B cell (primary cell): ENCODE results near the gene LNP1. TPM values are rescaled to one million over a fixed set of nuclear protein-coding genes. Genes with fewer than 3 reads are reported as not detected.
A peak's percentile ranks its signal among the peaks of the same experiment; 100 is the strongest.

Source experiments
- ATAC-seq: fragments of 200-7000 bp; cut with Tn5 transposase; one replicate; pipeline ENCODE4 v1.10.0; 2021; ENCODE audit warnings: low read depth, mild to moderate bottlenecking, moderate number of reproducible peaks, moderate library complexity
- CTCF ChIA-PET: fragments of 350-600 bp; sonication (Branson Sonifier 250); formaldehyde crosslinking; loops from one replicate; lab custom pipeline; 2021; ENCODE audit warnings: antibody characterized with exemption, inconsistent platforms; lab: Charles Lee
- POLR2A ChIA-PET: fragments of 350-600 bp; sonication (Branson Sonifier 250); formaldehyde crosslinking; loops from one replicate; lab custom pipeline; 2021; ENCODE audit warnings: antibody characterized with exemption; lab: Charles Lee
- DNase-seq: peaks from one replicate; pipeline ENCODE4 v3.0.0; 2013
- H2AFZ ChIP-seq: 2 replicates; pipeline ENCODE4 v1.6.1; 2012; ENCODE audit warnings: mild to moderate bottlenecking, low read depth, low read length; ENCODE audit not compliant: insufficient read depth, poor library complexity, severe bottlenecking
- H3K27ac ChIP-seq, 2 donors: 1 replicate in 1 of 2; 2 replicates in 1 of 2; pipeline ENCODE4 v1.5.1; 2012 to 2013; ENCODE audit warnings: low read length in 2 of 2, mild to moderate bottlenecking in 2 of 2, moderate library complexity in 1 of 2
- H3K27me3 ChIP-seq, 4 experiments: fragments of 200-600 bp in 1 of 4; sonication (generic) in 1 of 4; replicated peaks in 1 of 4; 1 replicate in 2 of 4; 2 replicates in 2 of 4; pipeline versions ENCODE4 v1.6.1 to v1.7.0; 2013 to 2016; ENCODE audit warnings: low read length in 3 of 4, mild to moderate bottlenecking in 2 of 4, mixed read lengths in 1 of 4, moderate library complexity in 1 of 4; ENCODE audit not compliant: insufficient read depth in 4 of 4, control insufficient read depth in 3 of 4; ENCODE audit errors: control extremely low read depth in 1 of 4
- H3K36me3 ChIP-seq, 2 experiments: replicated peaks in 1 of 2; 1 replicate in 1 of 2; 2 replicates in 1 of 2; pipeline versions ENCODE4 v1.6.1 to v1.7.1; 2013; ENCODE audit warnings: low read length in 1 of 2; ENCODE audit not compliant: insufficient read depth in 2 of 2, control insufficient read depth in 1 of 2; ENCODE audit errors: control extremely low read depth in 1 of 2, extremely low read depth in 1 of 2
- H3K4me1 ChIP-seq, 2 donors: fragments of 200-600 bp in 1 of 2; sonication (generic) in 1 of 2; 1 replicate in 1 of 2; 2 replicates in 1 of 2; pipeline versions ENCODE4 v1.5.1 to v1.6.1; 2013 to 2017; ENCODE audit warnings: low read length in 2 of 2; ENCODE audit not compliant: control insufficient read depth in 2 of 2, insufficient read depth in 2 of 2
- H3K4me2 ChIP-seq: replicated peaks from 2 replicates; pipeline ENCODE3; 2012; ENCODE audit warnings: mild to moderate bottlenecking, low read depth, low read length; ENCODE audit not compliant: poor library complexity, severe bottlenecking
- H3K4me3 ChIP-seq, 5 experiments: fragments of 200-600 bp in 1 of 5; sonication (generic) in 1 of 5; 1 replicate in 3 of 5; 2 replicates in 2 of 5; pipeline versions ENCODE4 v1.5.1 to v1.7.0; 2011 to 2016; ENCODE audit warnings: low read length in 4 of 5, mild to moderate bottlenecking in 4 of 5, low read depth in 2 of 5, control low read depth in 1 of 5, moderate library complexity in 1 of 5; ENCODE audit not compliant: insufficient read depth in 1 of 5; ENCODE audit errors: control extremely low read depth in 1 of 5, extremely low read depth in 1 of 5
- H3K79me2 ChIP-seq: fragments of 200-600 bp; sonication (generic); one replicate; pipeline ENCODE4 v1.6.0; 2016; ENCODE audit warnings: low read length; ENCODE audit not compliant: control insufficient read depth, insufficient read depth
- H3K9ac ChIP-seq: fragments of 200-600 bp; sonication (generic); 2 replicates; pipeline ENCODE4 v1.6.1; 2017; ENCODE audit warnings: mild to moderate bottlenecking, low read length, moderate library complexity
- H3K9me3 ChIP-seq, 3 donors: one replicate each; pipeline versions ENCODE4 v1.6.1 to v1.7.1; 2013; ENCODE audit warnings: low read length in 2 of 3; ENCODE audit not compliant: control insufficient read depth in 2 of 3, insufficient read depth in 1 of 3; ENCODE audit errors: control extremely low read depth in 1 of 3
- H4K20me1 ChIP-seq: 2 replicates; pipeline ENCODE4 v1.6.0; 2012; ENCODE audit warnings: mild to moderate bottlenecking, low read length; ENCODE audit not compliant: insufficient read depth, control insufficient read depth, poor library complexity, severe bottlenecking
- H3K27ac Mint-ChIP-seq: one replicate; pipeline ENCODE4 v1.8.0; 2021; ENCODE audit warnings: mixed read lengths
- H3K27me3 Mint-ChIP-seq: one replicate; pipeline ENCODE4 v1.8.0; 2021; ENCODE audit warnings: mixed read lengths
- H3K4me1 Mint-ChIP-seq: one replicate; pipeline ENCODE4 v1.8.0; 2021; ENCODE audit warnings: mixed read lengths
- H3K4me3 Mint-ChIP-seq: one replicate; pipeline ENCODE4 v1.8.0; 2021; ENCODE audit warnings: mixed read lengths
- H3K9me3 Mint-ChIP-seq: one replicate; pipeline ENCODE4 v1.8.0; 2022; ENCODE audit warnings: mixed read lengths; ENCODE audit not compliant: insufficient read depth
- EZH2 ChIP-seq: IDR thresholded peaks from 2 replicates; pipeline ENCODE4 v1.6.1; 2012; ENCODE audit warnings: borderline replicate concordance, low read depth, mild to moderate bottlenecking, moderate library complexity, low read length; ENCODE audit not compliant: insufficient read depth, poor library complexity, severe bottlenecking
- WGBS: methylation state at CpG from one replicate; pipeline ENCODE4 v1.1.5; 2013; ENCODE audit warnings: missing lambda C conversion rate; ENCODE audit not compliant: insufficient coverage; 5-methylcytosine and 5-hydroxymethylcytosine counted together
- intact Hi-C: fragments of 100-400 bp; cut with micrococcal nuclease; formaldehyde crosslinking; loops from one replicate; pipeline ENCODE4 v1.10.0; 2022
- polyA plus RNA-seq: library from polyadenylated mRNA; depleted of rRNA; stranded (reverse); fragments of >200 nt; gene quantifications from 2 replicates; pipeline ENCODE4 v1.2.3, GENCODE V29; 2012
- total RNA-seq, 2 donors: library from RNA; stranded (reverse); fragments of 120-200 nt in 1 of 2; gene quantifications; 1 replicate in 1 of 2; 2 replicates in 1 of 2; pipeline versions ENCODE4 v1.2.3 to v1.2.4, GENCODE V29; 2013 to 2022
- TF ChIP-seq, protein P1 (sequence below): fragments of 200-600 bp; IDR thresholded peaks from one replicate; pipeline ENCODE4 v1.8.0; 2022; ENCODE audit warnings: antibody characterized with exemption, mild to moderate bottlenecking

LNP1 gene
- total and polyA plus RNA-seq, 2 donors (not counting 1 experiment from before 2014, with no cell fraction given) = 0.39 to 1.9 TPM

DNA sequence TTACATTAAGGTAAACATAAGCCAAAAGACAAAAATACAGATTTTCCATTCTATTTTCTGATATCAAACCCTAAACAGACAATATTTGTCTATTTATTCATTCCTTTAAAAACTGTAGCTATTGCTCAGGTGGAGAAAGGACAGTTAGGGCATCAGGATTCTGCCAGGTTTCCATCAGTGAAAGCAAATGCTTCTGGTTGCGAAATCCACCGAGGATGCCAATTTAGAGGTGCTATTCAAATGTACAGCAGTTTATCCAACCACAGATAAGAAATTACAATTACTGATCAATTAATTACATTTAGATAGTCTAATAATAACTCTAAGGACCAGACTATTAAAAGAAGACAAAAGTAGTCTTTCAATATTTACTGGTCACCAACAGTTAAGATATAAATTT lies 4.4 kb upstream of the LNP1 start:
- DNase-seq (no peak), ATAC-seq (no peak)
- peaks cover 0 to 2% of the 10 kb centered on the region in 2 experiments for H3K36me3 ChIP-seq
- no peak overlapping the region for H3K27ac ChIP-seq
- ChIA-PET POLR2A (no interaction called here), CTCF (no interaction called here)
- WGBS = no CpG with 5 or more reads among the region's 2 CpGs
- TF ChIP-seq EZH2 = no peak
- TF ChIP-seq, protein P1, sequence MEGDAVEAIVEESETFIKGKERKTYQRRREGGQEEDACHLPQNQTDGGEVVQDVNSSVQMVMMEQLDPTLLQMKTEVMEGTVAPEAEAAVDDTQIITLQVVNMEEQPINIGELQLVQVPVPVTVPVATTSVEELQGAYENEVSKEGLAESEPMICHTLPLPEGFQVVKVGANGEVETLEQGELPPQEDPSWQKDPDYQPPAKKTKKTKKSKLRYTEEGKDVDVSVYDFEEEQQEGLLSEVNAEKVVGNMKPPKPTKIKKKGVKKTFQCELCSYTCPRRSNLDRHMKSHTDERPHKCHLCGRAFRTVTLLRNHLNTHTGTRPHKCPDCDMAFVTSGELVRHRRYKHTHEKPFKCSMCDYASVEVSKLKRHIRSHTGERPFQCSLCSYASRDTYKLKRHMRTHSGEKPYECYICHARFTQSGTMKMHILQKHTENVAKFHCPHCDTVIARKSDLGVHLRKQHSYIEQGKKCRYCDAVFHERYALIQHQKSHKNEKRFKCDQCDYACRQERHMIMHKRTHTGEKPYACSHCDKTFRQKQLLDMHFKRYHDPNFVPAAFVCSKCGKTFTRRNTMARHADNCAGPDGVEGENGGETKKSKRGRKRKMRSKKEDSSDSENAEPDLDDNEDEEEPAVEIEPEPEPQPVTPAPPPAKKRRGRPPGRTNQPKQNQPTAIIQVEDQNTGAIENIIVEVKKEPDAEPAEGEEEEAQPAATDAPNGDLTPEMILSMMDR = no peak
- no peak overlapping the region for H3K4me3 ChIP-seq
- intact Hi-C loops = no loop called here
- H3K27me3 ChIP-seq = no peaks in the 10 kb centered on the region
- Mint-ChIP-seq H3K27ac (no peak overlapping the region), H3K9me3 (no peaks in the 10 kb centered on the region), H3K27me3 (no peaks in the 10 kb centered on the region), H3K4me1 (peaks cover 44% of the 10 kb centered on the region), H3K4me3 (no peak overlapping the region)
- no peak overlapping the region for H3K9ac ChIP-seq
- peaks cover 48% of the 10 kb centered on the region for H4K20me1 ChIP-seq
- no peaks in the 10 kb centered on the region for H3K9me3 ChIP-seq
- peaks cover 12 to 14% of the 10 kb centered on the region in 2 donors for H3K4me1 ChIP-seq
- H2AFZ ChIP-seq = no peak overlapping the region
- peaks cover 91% of the 10 kb centered on the region for H3K79me2 ChIP-seq
- H3K4me2 ChIP-seq = no peak overlapping the region

GRCh38 chr3:100399341-100400071 lies 1.8 kb upstream of the LNP1 start:
- no peak for DNase-seq

More at GRCh38 chr3:100399341-100400071, 1.8 kb upstream of the LNP1 start:
- ChIA-PET POLR2A (no interaction called here), CTCF (interaction anchor here (1.0 kb wide), 1 partner anchor 65 kb away, joined by 3 read pairs; the partner anchor contains the start of gene NIT2)
- Histone ChIP-seq H3K4me3 (peak overlapping the region; percentile 56 to 95 (median 86)), H3K4me2 (peak overlapping the region; percentile 87), H3K27me3 (no peaks in the 10 kb centered on the region), H4K20me1 (peaks cover 23% of the 10 kb centered on the region), H3K9ac (no peak overlapping the region), H3K36me3 (peaks cover 0 to 2% of the 10 kb centered on the region in 2 experiments), H3K9me3 (no peaks in the 10 kb centered on the region), H3K79me2 (peaks cover 77% of the 10 kb centered on the region), H3K27ac (no peak overlapping the region), H2AFZ (no peak overlapping the region), H3K4me1 (peaks cover 18 to 22% of the 10 kb centered on the region in 2 donors)
- TF ChIP-seq, protein P1 = no peak
- no peak for TF ChIP-seq EZH2
- no peaks in the 10 kb centered on the region for H3K27me3 Mint-ChIP-seq
- peak overlapping the region; percentile 95 for H3K4me3 Mint-ChIP-seq
- no peak for ATAC-seq
- H3K27ac Mint-ChIP-seq = peak overlapping the region; percentile 73
- 79% methylated on average over 8 of the region's 9 CpGs for WGBS
- intact Hi-C loops = loop anchor here (5.0 kb wide), 4 partner anchors 93 to 1807 kb away; partner anchors contain the start of genes CPOX and TMEM45A
- H3K4me1 Mint-ChIP-seq = peaks cover 53% of the 10 kb centered on the region
- no peaks in the 10 kb centered on the region for H3K9me3 Mint-ChIP-seq
